ENCODE data around the gene RAP2A.

Gene RAP2A

GRCh38 chr13:97448503-97449251, 14.7 kb downstream of the RAP2A start:
- no peak for DNase-seq
- H3K36me3 Mint-ChIP-seq = peaks cover 29 to 38% of the 10 kb centered on the region in 2 donors
- peaks cover 14 to 19% of the 10 kb centered on the region in 2 donors for H3K4me1 Mint-ChIP-seq
- H3K9me3 Mint-ChIP-seq = peaks cover 0 to 3% of the 10 kb centered on the region in 2 donors
- ATAC-seq (replicated peaks) = peak; percentile 65 to 84
- H3K27ac Mint-ChIP-seq = no peak overlapping the region
- H3K4me3 Mint-ChIP-seq = peak overlapping the region in 1 of 2 donors; percentile 43
- H3K27me3 Mint-ChIP-seq = no peaks in the 10 kb centered on the region

GRCh38 chr13:97454699-97455098, 20.7 kb downstream of the RAP2A start:
- H3K27me3 Mint-ChIP-seq = no peaks in the 10 kb centered on the region
- H3K36me3 Mint-ChIP-seq = peaks cover 25 to 33% of the 10 kb centered on the region in 2 donors
- ATAC-seq (replicated peaks) = no peak
- no peak for DNase-seq
- H3K4me3 Mint-ChIP-seq = no peak overlapping the region
- H3K27ac Mint-ChIP-seq = no peak overlapping the region
- peaks cover 16 to 29% of the 10 kb centered on the region in 2 donors for H3K4me1 Mint-ChIP-seq
- H3K9me3 Mint-ChIP-seq = peaks cover 4 to 9% of the 10 kb centered on the region in 2 donors

GRCh38 chr13:97456047-97456446, 22.1 kb downstream of the RAP2A start:
- Mint-ChIP-seq H3K9me3 (peaks cover 4 to 10% of the 10 kb centered on the region in 2 donors), H3K36me3 (peaks cover 24 to 32% of the 10 kb centered on the region in 2 donors), H3K27me3 (no peaks in the 10 kb centered on the region), H3K4me3 (no peak overlapping the region), H3K4me1 (peaks cover 27 to 41% of the 10 kb centered on the region in 2 donors), H3K27ac (peak overlapping the region; percentile 47)
- DNase-seq = no peak
- ATAC-seq (replicated peaks) = no peak

GRCh38 chr13:97459215-97459777, 25.3 kb downstream of the RAP2A start:
- peak overlapping the region; percentile 43 for H3K27ac Mint-ChIP-seq
- no peak for ATAC-seq (replicated peaks)
- DNase-seq = no peak
- peaks cover 25 to 42% of the 10 kb centered on the region in 2 donors for H3K4me1 Mint-ChIP-seq
- peak overlapping the region; percentile 63 to 80 for H3K4me3 Mint-ChIP-seq
- peaks cover 17 to 22% of the 10 kb centered on the region in 2 donors for H3K36me3 Mint-ChIP-seq
- no peaks in the 10 kb centered on the region for H3K27me3 Mint-ChIP-seq
- H3K9me3 Mint-ChIP-seq = peaks cover 4 to 5% of the 10 kb centered on the region in 2 donors

GRCh38 chr13:97460004-97460775, 26.2 kb downstream of the RAP2A start:
- Mint-ChIP-seq H3K4me1 (peaks cover 25 to 42% of the 10 kb centered on the region in 2 donors), H3K27me3 (no peaks in the 10 kb centered on the region), H3K4me3 (peak overlapping the region; percentile 74 to 80), H3K27ac (peak overlapping the region; percentile 89), H3K9me3 (peaks cover 4 to 5% of the 10 kb centered on the region in 2 donors), H3K36me3 (peaks cover 15 to 19% of the 10 kb centered on the region in 2 donors)
- ATAC-seq (replicated peaks) (peak; percentile 98 to 99), DNase-seq (peak; percentile 56)

- no peaks in the 10 kb centered on the region for H3K27me3 Mint-ChIP-seq
- peak overlapping the region; percentile 74 to 80 for H3K4me3 Mint-ChIP-seq
- DNase-seq = no peak
- peaks cover 8 to 16% of the 10 kb centered on the region in 2 donors for H3K36me3 Mint-ChIP-seq
- ATAC-seq (replicated peaks) = no peak
- peaks cover 23 to 37% of the 10 kb centered on the region in 2 donors for H3K4me1 Mint-ChIP-seq
- H3K27ac Mint-ChIP-seq = peak overlapping the region; percentile 89
- H3K9me3 Mint-ChIP-seq = peaks cover 0 to 1% of the 10 kb centered on the region in 2 donors
These were observed 26.9 kb downstream of the RAP2A start for GRCh38 chr13:97460853-97461252.

- ATAC-seq (replicated peaks) (no peak), DNase-seq (no peak)
- H3K36me3 Mint-ChIP-seq = peaks cover 8 to 14% of the 10 kb centered on the region in 2 donors
- peaks cover 13 to 17% of the 10 kb centered on the region in 2 donors for H3K4me1 Mint-ChIP-seq
- H3K27ac Mint-ChIP-seq = no peak overlapping the region
- no peak overlapping the region for H3K4me3 Mint-ChIP-seq
- H3K27me3 Mint-ChIP-seq = no peaks in the 10 kb centered on the region
- H3K9me3 Mint-ChIP-seq = peaks cover 0 to 1% of the 10 kb centered on the region in 2 donors
These were observed 30.6 kb downstream of the RAP2A start for GRCh38 chr13:97464561-97464960.

- ATAC-seq (replicated peaks) = no peak
- H3K27ac Mint-ChIP-seq = no peak overlapping the region
- no peaks in the 10 kb centered on the region for H3K9me3 Mint-ChIP-seq
- peaks cover 0 to 1% of the 10 kb centered on the region in 2 donors for H3K27me3 Mint-ChIP-seq
- peaks cover 8 to 19% of the 10 kb centered on the region in 2 donors for H3K36me3 Mint-ChIP-seq
- DNase-seq = no peak
- no peaks in the 10 kb centered on the region for H3K4me1 Mint-ChIP-seq
- no peak overlapping the region for H3K4me3 Mint-ChIP-seq
These were observed 32.8 kb downstream of the RAP2A start for GRCh38 chr13:97466722-97467121.

GRCh38 chr13:97468331-97468730, 34.4 kb downstream of the RAP2A start:
- no peaks in the 10 kb centered on the region for H3K9me3 Mint-ChIP-seq
- DNase-seq = no peak

GRCh38 chr13:97471711-97472110, 37.7 kb downstream of the RAP2A start:
- Mint-ChIP-seq H3K27ac (no peak overlapping the region), H3K9me3 (no peaks in the 10 kb centered on the region), H3K36me3 (peaks cover 4 to 8% of the 10 kb centered on the region in 2 donors), H3K4me3 (no peak overlapping the region), H3K27me3 (peaks cover 0 to 7% of the 10 kb centered on the region in 2 donors), H3K4me1 (no peaks in the 10 kb centered on the region)
- DNase-seq (no peak), ATAC-seq (replicated peaks) (no peak)

More at GRCh38 chr13:97468331-97468730, 34.4 kb downstream of the RAP2A start:
- Mint-ChIP-seq H3K4me3 (no peak overlapping the region), H3K36me3 (peaks cover 8 to 19% of the 10 kb centered on the region in 2 donors), H3K27me3 (peaks cover 0 to 3% of the 10 kb centered on the region in 2 donors), H3K4me1 (no peaks in the 10 kb centered on the region), H3K27ac (no peak overlapping the region)
- no peak for ATAC-seq (replicated peaks)

GRCh38 chr13:97474349-97474980, 40.5 kb downstream of the RAP2A start:
- ATAC-seq (replicated peaks) = no peak
- Mint-ChIP-seq H3K4me3 (no peak overlapping the region), H3K9me3 (no peaks in the 10 kb centered on the region), H3K4me1 (no peaks in the 10 kb centered on the region), H3K27ac (no peak overlapping the region), H3K27me3 (peaks cover 0 to 7% of the 10 kb centered on the region in 2 donors), H3K36me3 (peaks cover under 1 to 5% of the 10 kb centered on the region in 2 donors)
- no peak for DNase-seq

GRCh38 chr13:97475011-97475410, 41.0 kb downstream of the RAP2A start:
- Mint-ChIP-seq H3K9me3 (no peaks in the 10 kb centered on the region), H3K36me3 (peaks cover 0 to 5% of the 10 kb centered on the region in 2 donors), H3K27ac (no peak overlapping the region), H3K4me3 (no peak overlapping the region), H3K4me1 (no peaks in the 10 kb centered on the region), H3K27me3 (peaks cover 0 to 7% of the 10 kb centered on the region in 2 donors)
- DNase-seq (no peak), ATAC-seq (replicated peaks) (no peak)

- H3K4me3 Mint-ChIP-seq = no peak overlapping the region
These were observed 43.9 kb downstream of the RAP2A start for GRCh38 chr13:97477844-97478243.

GRCh38 chr13:97478247-97478646, 44.3 kb downstream of the RAP2A start:
- Mint-ChIP-seq H3K27me3 (peaks cover 0 to 5% of the 10 kb centered on the region in 2 donors), H3K4me1 (no peaks in the 10 kb centered on the region), H3K9me3 (no peaks in the 10 kb centered on the region), H3K4me3 (no peak overlapping the region), H3K36me3 (no peaks in the 10 kb centered on the region), H3K27ac (no peak overlapping the region)
- DNase-seq = no peak
- no peak for ATAC-seq (replicated peaks)

More at GRCh38 chr13:97477844-97478243, 43.9 kb downstream of the RAP2A start:
- DNase-seq (no peak), ATAC-seq (replicated peaks) (no peak)
- Mint-ChIP-seq H3K4me1 (no peaks in the 10 kb centered on the region), H3K27me3 (peaks cover 0 to 5% of the 10 kb centered on the region in 2 donors), H3K27ac (no peak overlapping the region), H3K9me3 (no peaks in the 10 kb centered on the region), H3K36me3 (no peaks in the 10 kb centered on the region)
